ENCODE results near the gene PIGC. TPM values are rescaled to one million over a fixed set of nuclear protein-coding genes. Genes with fewer than 3 reads are reported as not detected.

PIGC gene
- total and polyA plus RNA-seq, 2 donors (not counting 3 experiments of a cell fraction or from before 2014, with no cell fraction given) = 16.1 to 25.8 TPM

DNA sequence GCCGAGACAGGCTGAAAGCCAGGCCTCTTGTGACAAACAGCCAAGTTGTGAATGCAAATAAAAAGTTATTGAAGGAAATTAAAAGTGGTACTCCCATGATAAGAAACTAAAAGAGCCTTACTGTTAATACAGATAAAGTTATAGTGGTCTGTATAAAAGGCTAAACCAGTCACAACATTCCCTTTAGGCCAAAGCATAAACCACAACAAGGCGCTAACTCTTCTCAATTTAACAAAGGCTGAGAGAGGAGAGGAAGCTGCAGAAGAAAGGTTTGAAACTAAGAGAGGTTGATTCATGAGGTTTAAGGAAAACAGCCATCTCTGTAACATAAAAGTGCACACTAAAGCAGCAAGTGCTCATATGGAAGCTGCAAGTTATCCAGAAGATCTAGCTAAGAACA, 12.7 kb downstream of the PIGC start:
- no peak overlapping the region for H3K4me3 ChIP-seq (replicated peaks in 1 of 3; ENCODE audit: insufficient read depth in 1 of 3, low read depth in 1 of 3, low read length in 3 of 3)
- no peaks in the 10 kb centered on the region for H3K27me3 ChIP-seq (ENCODE audit: control insufficient read depth in 2 of 2, insufficient read depth in 2 of 2, low read length in 2 of 2)
- no peaks in the 10 kb centered on the region for H3K9me3 ChIP-seq (replicated peaks; ENCODE audit: control insufficient read depth, insufficient read depth, low read length)
- no peak overlapping the region for H3K27ac ChIP-seq (ENCODE audit: insufficient read depth, low read depth, low read length)
- no peak overlapping the region for H3K4me2 ChIP-seq (ENCODE audit: insufficient read depth, low read length)
- no peaks in the 10 kb centered on the region for H3K4me1 ChIP-seq (ENCODE audit: control insufficient read depth, extremely low read depth, insufficient read depth, low read length)
- POLR2A ChIA-PET = no interaction called here
- DNase-seq (ENCODE audit: low read depth, low spot score) (no peak), FAIRE-seq (no peak)
- H3K9ac ChIP-seq (replicated peaks; ENCODE audit: extremely low read depth, insufficient read depth, low read length) = no peak overlapping the region
- H4K20me1 ChIP-seq (replicated peaks; ENCODE audit: control insufficient read depth, extremely low read depth, insufficient read depth, low read length) = no peaks in the 10 kb centered on the region
- no peak overlapping the region for H2AFZ ChIP-seq (ENCODE audit: low read depth, low read length)
- CTCF ChIA-PET = interaction anchor here (0.7 to 1.0 kb wide), 4 partner anchors 12 to 429 kb away, joined by 3 to 8 read pairs (median 3); partner anchors contain the start of gene PIGC
- no TSS peak for BruUV-seq (replicated peaks)
- dilution Hi-C loops (cut with MboI; ENCODE audit: extremely low pct_ligation_motif_present, low sequenced_read_pairs) (no loop called here), intact Hi-C loops (cut with micrococcal nuclease) (no loop called here)
- no peaks in the 10 kb centered on the region for H3K36me3 ChIP-seq (ENCODE audit: control insufficient read depth in 2 of 2, extremely low read depth in 1 of 2, insufficient read depth in 2 of 2, low read length in 2 of 2)
- TF ChIP-seq POLR2A (IDR thresholded peaks at IDR 0.05; ENCODE audit: low read depth, low read length) (no peak), FOS (IDR thresholded peaks at IDR 0.05; ENCODE audit: borderline replicate concordance, insufficient read depth, low read length) (no peak), MYC (IDR thresholded peaks at IDR 0.05; ENCODE audit: low read depth, low read length) (no peak), JUN (IDR thresholded peaks at IDR 0.05; ENCODE audit: borderline replicate concordance, insufficient read depth, insufficient read length, low read depth) (no peak), POLR2AphosphoS5 (IDR thresholded peaks at IDR 0.05; ENCODE audit: insufficient read depth, low read depth, low read length) (no peak), MAX (IDR thresholded peaks at IDR 0.05; ENCODE audit: insufficient read depth, insufficient read length) (no peak)
- no peaks in the 10 kb centered on the region for H3K79me2 ChIP-seq (ENCODE audit: control insufficient read depth, insufficient read depth, low read length)
- no peaks in the 10 kb centered on the region for H3K9me1 ChIP-seq (replicated peaks; ENCODE audit: control insufficient read depth, extremely low read depth, insufficient read depth, low read length)

DNA sequence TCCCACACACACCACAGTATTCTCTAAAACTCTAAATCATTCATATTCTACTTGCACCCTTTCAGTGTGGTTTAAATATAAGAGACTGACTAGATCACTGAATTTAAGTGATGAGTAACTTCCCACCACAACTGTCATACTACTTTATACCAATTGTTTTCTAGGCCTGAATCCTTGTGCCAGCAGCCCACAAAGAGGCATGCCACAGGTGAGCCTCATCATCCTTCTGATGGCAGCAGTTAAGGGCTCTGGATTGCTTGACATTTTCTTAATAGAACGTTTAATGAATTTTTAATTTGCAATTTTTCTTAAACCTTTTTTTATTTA, 13.8 kb downstream of the PIGC start:
- Histone ChIP-seq H3K4me2 (ENCODE audit: insufficient read depth, low read length) (no peak overlapping the region), H3K9ac (replicated peaks; ENCODE audit: extremely low read depth, insufficient read depth, low read length) (no peak overlapping the region), H3K79me2 (ENCODE audit: control insufficient read depth, insufficient read depth, low read length) (no peaks in the 10 kb centered on the region), H2AFZ (ENCODE audit: low read depth, low read length) (no peak overlapping the region), H3K4me3 (replicated peaks in 1 of 3; ENCODE audit: insufficient read depth in 1 of 3, low read depth in 1 of 3, low read length in 3 of 3) (no peak overlapping the region), H3K27ac (ENCODE audit: insufficient read depth, low read depth, low read length) (no peak overlapping the region), H3K9me1 (replicated peaks; ENCODE audit: control insufficient read depth, extremely low read depth, insufficient read depth, low read length) (no peaks in the 10 kb centered on the region), H3K4me1 (ENCODE audit: control insufficient read depth, extremely low read depth, insufficient read depth, low read length) (no peaks in the 10 kb centered on the region), H3K27me3 (ENCODE audit: control insufficient read depth in 2 of 2, insufficient read depth in 2 of 2, low read length in 2 of 2) (no peaks in the 10 kb centered on the region), H3K36me3 (ENCODE audit: control insufficient read depth in 2 of 2, extremely low read depth in 1 of 2, insufficient read depth in 2 of 2, low read length in 2 of 2) (no peaks in the 10 kb centered on the region), H3K9me3 (replicated peaks; ENCODE audit: control insufficient read depth, insufficient read depth, low read length) (no peaks in the 10 kb centered on the region), H4K20me1 (replicated peaks; ENCODE audit: control insufficient read depth, extremely low read depth, insufficient read depth, low read length) (no peaks in the 10 kb centered on the region)
- POLR2A ChIA-PET = no interaction called here
- CTCF ChIA-PET = interaction anchor here (0.6 to 5.1 kb wide), 10 partner anchors 10 to 630 kb away, joined by 3 to 53 read pairs (median 4); partner anchors contain the start of gene C1orf105
- no TSS peak for BruUV-seq (replicated peaks)
- DNase-seq (ENCODE audit: low read depth, low spot score) (no peak), FAIRE-seq (no peak)
- TF ChIP-seq EZH2 (IDR thresholded peaks at IDR 0.05; ENCODE audit: borderline replicate concordance, low read depth, low read length, severe bottlenecking) (no peak), POLR2AphosphoS5 (IDR thresholded peaks at IDR 0.05; ENCODE audit: insufficient read depth, low read depth, low read length) (no peak), JUN (IDR thresholded peaks at IDR 0.05; ENCODE audit: borderline replicate concordance, insufficient read depth, insufficient read length, low read depth) (no peak), CTCF (IDR thresholded peaks at IDR 0.05; ENCODE audit: extremely low read depth in 1 of 2, insufficient read depth in 1 of 2, low read depth in 1 of 2, low read length in 2 of 2) (no peak), MAX (IDR thresholded peaks at IDR 0.05; ENCODE audit: insufficient read depth, insufficient read length) (no peak)
- dilution Hi-C loops (cut with MboI; ENCODE audit: extremely low pct_ligation_motif_present, low sequenced_read_pairs) = no loop called here
- intact Hi-C loops (cut with micrococcal nuclease) = no loop called here
